ENCODE measurements around the gene MME. TPM values are rescaled to one million over a fixed set of nuclear protein-coding genes. Genes with fewer than 3 reads are reported as not detected.

Gene MME
- total RNA-seq, 1 experiment from 2014 or later: 23.9 TPM

GRCh38 chr3:155070932-155071387 lies 9.2 kb upstream of the MME start:
- H3K27ac Mint-ChIP-seq: no peak overlapping the region
- peaks cover 16% of the 10 kb centered on the region for H3K4me1 Mint-ChIP-seq
- CTCF ChIA-PET: no interaction called here
- POLR2A ChIA-PET: no interaction called here
- ATAC-seq: no peak
- H3K27me3 Mint-ChIP-seq (ENCODE audit: low read depth): no peaks in the 10 kb centered on the region; the same call in 1 of the 2 replicates
- DNase-seq (ENCODE audit: low spot score): no peak
- peaks cover 10% of the 10 kb centered on the region for H3K9me3 Mint-ChIP-seq
- H3K36me3 Mint-ChIP-seq: peaks cover 8% of the 10 kb centered on the region; the same call in 1 of the 2 replicates
- TF ChIP-seq, protein P1, sequence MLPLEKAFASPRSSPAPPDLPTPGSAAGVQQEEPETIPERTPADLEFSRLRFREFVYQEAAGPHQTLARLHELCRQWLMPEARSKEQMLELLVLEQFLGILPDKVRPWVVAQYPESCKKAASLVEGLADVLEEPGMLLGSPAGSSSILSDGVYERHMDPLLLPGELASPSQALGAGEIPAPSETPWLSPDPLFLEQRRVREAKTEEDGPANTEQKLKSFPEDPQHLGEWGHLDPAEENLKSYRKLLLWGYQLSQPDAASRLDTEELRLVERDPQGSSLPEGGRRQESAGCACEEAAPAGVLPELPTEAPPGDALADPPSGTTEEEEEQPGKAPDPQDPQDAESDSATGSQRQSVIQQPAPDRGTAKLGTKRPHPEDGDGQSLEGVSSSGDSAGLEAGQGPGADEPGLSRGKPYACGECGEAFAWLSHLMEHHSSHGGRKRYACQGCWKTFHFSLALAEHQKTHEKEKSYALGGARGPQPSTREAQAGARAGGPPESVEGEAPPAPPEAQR (CRISPR knock-in tag; IDR thresholded peaks at IDR 0.05): no peak
- no peak for TF ChIP-seq FOXP1 (CRISPR knock-in tag; IDR thresholded peaks at IDR 0.05; ENCODE audit: borderline replicate concordance)
- no peak for TF ChIP-seq ZNF671 (CRISPR knock-in tag; IDR thresholded peaks at IDR 0.05)
- TF ChIP-seq ZNF532 (CRISPR knock-in tag; IDR thresholded peaks at IDR 0.05; ENCODE audit: borderline replicate concordance): no peak
- TF ChIP-seq, protein P2, sequence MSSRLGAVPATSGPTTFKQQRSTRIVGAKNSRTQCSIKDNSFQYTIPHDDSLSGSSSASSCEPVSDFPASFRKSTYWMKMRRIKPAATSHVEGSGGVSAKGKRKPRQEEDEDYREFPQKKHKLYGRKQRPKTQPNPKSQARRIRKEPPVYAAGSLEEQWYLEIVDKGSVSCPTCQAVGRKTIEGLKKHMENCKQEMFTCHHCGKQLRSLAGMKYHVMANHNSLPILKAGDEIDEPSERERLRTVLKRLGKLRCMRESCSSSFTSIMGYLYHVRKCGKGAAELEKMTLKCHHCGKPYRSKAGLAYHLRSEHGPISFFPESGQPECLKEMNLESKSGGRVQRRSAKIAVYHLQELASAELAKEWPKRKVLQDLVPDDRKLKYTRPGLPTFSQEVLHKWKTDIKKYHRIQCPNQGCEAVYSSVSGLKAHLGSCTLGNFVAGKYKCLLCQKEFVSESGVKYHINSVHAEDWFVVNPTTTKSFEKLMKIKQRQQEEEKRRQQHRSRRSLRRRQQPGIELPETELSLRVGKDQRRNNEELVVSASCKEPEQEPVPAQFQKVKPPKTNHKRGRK (CRISPR knock-in tag; IDR thresholded peaks at IDR 0.05; ENCODE audit: borderline replicate concordance): no peak
- no peak for TF ChIP-seq NR2C2 (CRISPR knock-in tag; IDR thresholded peaks at IDR 0.05)
- no peak for TF ChIP-seq PRRX2 (CRISPR knock-in tag; IDR thresholded peaks at IDR 0.05)
- TF ChIP-seq, protein P3, sequence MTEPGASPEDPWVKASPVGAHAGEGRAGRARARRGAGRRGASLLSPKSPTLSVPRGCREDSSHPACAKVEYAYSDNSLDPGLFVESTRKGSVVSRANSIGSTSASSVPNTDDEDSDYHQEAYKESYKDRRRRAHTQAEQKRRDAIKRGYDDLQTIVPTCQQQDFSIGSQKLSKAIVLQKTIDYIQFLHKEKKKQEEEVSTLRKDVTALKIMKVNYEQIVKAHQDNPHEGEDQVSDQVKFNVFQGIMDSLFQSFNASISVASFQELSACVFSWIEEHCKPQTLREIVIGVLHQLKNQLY (CRISPR knock-in tag; IDR thresholded peaks at IDR 0.05): no peak
- no peak for TF ChIP-seq CREB1 (CRISPR knock-in tag; IDR thresholded peaks at IDR 0.05)
- no peak overlapping the region for H3K4me3 Mint-ChIP-seq

DNA sequence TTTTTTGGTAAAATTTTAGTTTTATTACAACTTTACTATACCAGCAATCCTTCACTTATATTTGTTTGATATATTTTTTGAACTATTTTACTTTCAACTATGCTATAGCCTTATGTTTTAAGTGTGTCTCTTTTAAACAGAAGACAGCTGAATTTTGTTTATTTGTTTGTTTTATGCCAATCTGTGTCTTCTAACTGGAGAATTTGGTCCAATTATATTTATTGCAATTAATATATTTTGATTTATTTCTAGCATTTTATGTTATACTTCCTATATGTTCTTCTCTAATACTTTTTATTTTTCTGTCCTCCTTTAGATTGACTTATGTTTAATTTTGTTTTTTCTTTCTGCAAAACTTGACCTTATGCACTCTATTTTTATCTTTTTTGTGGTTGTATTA lies 4.9 kb upstream of the MME start:
- CTCF ChIA-PET: no interaction called here
- TF ChIP-seq, protein P4, sequence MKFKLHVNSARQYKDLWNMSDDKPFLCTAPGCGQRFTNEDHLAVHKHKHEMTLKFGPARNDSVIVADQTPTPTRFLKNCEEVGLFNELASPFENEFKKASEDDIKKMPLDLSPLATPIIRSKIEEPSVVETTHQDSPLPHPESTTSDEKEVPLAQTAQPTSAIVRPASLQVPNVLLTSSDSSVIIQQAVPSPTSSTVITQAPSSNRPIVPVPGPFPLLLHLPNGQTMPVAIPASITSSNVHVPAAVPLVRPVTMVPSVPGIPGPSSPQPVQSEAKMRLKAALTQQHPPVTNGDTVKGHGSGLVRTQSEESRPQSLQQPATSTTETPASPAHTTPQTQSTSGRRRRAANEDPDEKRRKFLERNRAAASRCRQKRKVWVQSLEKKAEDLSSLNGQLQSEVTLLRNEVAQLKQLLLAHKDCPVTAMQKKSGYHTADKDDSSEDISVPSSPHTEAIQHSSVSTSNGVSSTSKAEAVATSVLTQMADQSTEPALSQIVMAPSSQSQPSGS (CRISPR knock-in tag; IDR thresholded peaks at IDR 0.05; ENCODE audit: borderline replicate concordance, low read depth): no peak
- TF ChIP-seq GABPB1 (CRISPR knock-in tag; IDR thresholded peaks at IDR 0.05): no peak
- TF ChIP-seq NR1H2 (CRISPR knock-in tag; IDR thresholded peaks at IDR 0.05): no peak
- TF ChIP-seq ZNF532 (CRISPR knock-in tag; IDR thresholded peaks at IDR 0.05; ENCODE audit: borderline replicate concordance): no peak
- no peak for TF ChIP-seq CDX4 (CRISPR knock-in tag; IDR thresholded peaks at IDR 0.05; ENCODE audit: borderline replicate concordance)
- no peak for TF ChIP-seq ATF1 (CRISPR knock-in tag; IDR thresholded peaks at IDR 0.05)
- TF ChIP-seq SP1 (CRISPR knock-in tag; conservative IDR thresholded peaks at IDR 0.05): no peak
- TF ChIP-seq, protein P5, sequence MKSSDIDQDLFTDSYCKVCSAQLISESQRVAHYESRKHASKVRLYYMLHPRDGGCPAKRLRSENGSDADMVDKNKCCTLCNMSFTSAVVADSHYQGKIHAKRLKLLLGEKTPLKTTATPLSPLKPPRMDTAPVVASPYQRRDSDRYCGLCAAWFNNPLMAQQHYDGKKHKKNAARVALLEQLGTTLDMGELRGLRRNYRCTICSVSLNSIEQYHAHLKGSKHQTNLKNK (CRISPR knock-in tag; IDR thresholded peaks at IDR 0.05): no peak
- TF ChIP-seq GRHL2 (CRISPR knock-in tag; IDR thresholded peaks at IDR 0.05; ENCODE audit: insufficient replicate concordance, severe bottlenecking): no peak

More for the DNA sequence above, 4.9 kb upstream of the MME start:
- no peak overlapping the region for H3K27ac Mint-ChIP-seq
- peaks cover 22% of the 10 kb centered on the region for H3K4me1 Mint-ChIP-seq
- POLR2A ChIA-PET: no interaction called here
- H3K36me3 Mint-ChIP-seq: peaks cover 8% of the 10 kb centered on the region; the same call in 1 of the 2 replicates
- peaks cover 12% of the 10 kb centered on the region for H3K9me3 Mint-ChIP-seq
- H3K27me3 Mint-ChIP-seq (ENCODE audit: low read depth): peaks cover 19% of the 10 kb centered on the region
- no peak overlapping the region for H3K4me3 Mint-ChIP-seq
- DNase-seq (ENCODE audit: low spot score) (no peak), ATAC-seq (no peak)

Measured in WTC11 (cell line).